GM10248 (cell line): Measurements from ENCODE around the gene ADAMTS18.

Experiments used
- CTCF ChIA-PET: fragments of 300-600 bp; sonication (Branson Sonifier 250); formaldehyde crosslinking; extraction: SDS; loops from one replicate; lab custom pipeline; 2021; ENCODE audit warnings: antibody characterized with exemption; lab: Yijun Ruan, JAX
- POLR2A ChIA-PET: fragments of 350-650 bp; sonication (Branson Sonifier 250); formaldehyde crosslinking; extraction: SDS; loops from one replicate; lab custom pipeline; 2020; ENCODE audit warnings: antibody characterized with exemption; lab: Yijun Ruan, JAX
- DNase-seq: peaks from one replicate; pipeline ENCODE4 v3.0.0; 2012; ENCODE audit errors: extremely low spot score
- TF ChIP-seq, protein P1 (sequence below): IDR thresholded peaks from 2 replicates; pipeline ENCODE4 v1.5.1; 2012; ENCODE audit warnings: mild to moderate bottlenecking, low read depth; ENCODE audit errors: extremely low read depth, missing control alignments, control extremely low read depth

ADAMTS18 gene

GRCh38 chr16:77373726-77374125 lies 61.1 kb downstream of the ADAMTS18 start:
- ChIA-PET CTCF (no interaction called here), POLR2A (no interaction called here)
- no peak for DNase-seq
- TF ChIP-seq, protein P1, sequence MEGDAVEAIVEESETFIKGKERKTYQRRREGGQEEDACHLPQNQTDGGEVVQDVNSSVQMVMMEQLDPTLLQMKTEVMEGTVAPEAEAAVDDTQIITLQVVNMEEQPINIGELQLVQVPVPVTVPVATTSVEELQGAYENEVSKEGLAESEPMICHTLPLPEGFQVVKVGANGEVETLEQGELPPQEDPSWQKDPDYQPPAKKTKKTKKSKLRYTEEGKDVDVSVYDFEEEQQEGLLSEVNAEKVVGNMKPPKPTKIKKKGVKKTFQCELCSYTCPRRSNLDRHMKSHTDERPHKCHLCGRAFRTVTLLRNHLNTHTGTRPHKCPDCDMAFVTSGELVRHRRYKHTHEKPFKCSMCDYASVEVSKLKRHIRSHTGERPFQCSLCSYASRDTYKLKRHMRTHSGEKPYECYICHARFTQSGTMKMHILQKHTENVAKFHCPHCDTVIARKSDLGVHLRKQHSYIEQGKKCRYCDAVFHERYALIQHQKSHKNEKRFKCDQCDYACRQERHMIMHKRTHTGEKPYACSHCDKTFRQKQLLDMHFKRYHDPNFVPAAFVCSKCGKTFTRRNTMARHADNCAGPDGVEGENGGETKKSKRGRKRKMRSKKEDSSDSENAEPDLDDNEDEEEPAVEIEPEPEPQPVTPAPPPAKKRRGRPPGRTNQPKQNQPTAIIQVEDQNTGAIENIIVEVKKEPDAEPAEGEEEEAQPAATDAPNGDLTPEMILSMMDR = no peak

DNA sequence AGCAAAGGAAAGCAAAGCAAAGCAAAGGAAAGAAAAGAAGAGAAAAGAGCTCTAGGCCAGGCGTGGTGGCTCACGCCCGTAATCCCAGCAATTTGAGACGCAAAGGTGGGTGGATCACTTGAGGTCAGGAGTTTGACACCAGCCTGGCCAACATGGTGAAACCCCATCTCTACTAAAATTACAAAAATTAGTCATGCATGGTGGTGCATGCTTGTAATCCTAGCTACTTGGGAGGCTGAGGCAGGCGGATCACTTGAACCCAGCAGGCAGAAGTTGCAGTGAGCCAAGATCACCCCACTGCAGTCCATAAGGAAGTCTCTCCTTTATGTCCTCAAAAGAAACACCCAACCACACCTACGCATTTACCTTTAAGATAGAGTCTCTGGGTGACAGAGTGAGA lies 70.1 kb downstream of the ADAMTS18 start:
- CTCF ChIA-PET = no interaction called here
- POLR2A ChIA-PET = no interaction called here
- DNase-seq = no peak
- TF ChIP-seq, protein P1 = no peak

DNA sequence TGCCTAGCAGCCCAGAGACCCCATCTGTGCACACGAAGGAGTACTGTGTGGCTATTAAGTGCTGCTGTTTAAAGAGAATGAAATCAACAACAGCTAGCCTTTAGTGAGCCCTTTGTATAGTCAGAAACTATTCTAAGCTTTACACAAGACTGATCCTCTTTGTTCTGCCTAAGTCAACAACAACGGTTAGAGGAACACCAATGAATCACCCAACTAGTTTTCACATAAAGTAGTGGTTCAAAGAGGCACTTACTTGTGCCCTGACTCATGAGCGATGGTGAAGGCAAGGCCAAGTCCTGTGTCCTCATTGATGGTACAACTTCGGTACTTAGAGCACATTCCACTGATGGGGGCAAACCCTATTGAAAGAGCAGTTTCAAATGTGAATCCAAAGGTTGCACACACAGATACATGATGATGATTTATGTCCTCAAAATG lies 75.8 kb downstream of the ADAMTS18 start:
- TF ChIP-seq, protein P1 = no peak
- CTCF ChIA-PET = interaction anchor here (1.5 kb wide), 1 partner anchor 12 kb away, joined by 4 read pairs; no protein-coding TSS in a partner anchor
- no peak for DNase-seq
- POLR2A ChIA-PET = no interaction called here

GRCh38 chr16:77353587-77354263 lies 81.1 kb downstream of the ADAMTS18 start:
- TF ChIP-seq, protein P1 = no peak
- ChIA-PET POLR2A (no interaction called here), CTCF (no interaction called here)
- DNase-seq = no peak

DNA sequence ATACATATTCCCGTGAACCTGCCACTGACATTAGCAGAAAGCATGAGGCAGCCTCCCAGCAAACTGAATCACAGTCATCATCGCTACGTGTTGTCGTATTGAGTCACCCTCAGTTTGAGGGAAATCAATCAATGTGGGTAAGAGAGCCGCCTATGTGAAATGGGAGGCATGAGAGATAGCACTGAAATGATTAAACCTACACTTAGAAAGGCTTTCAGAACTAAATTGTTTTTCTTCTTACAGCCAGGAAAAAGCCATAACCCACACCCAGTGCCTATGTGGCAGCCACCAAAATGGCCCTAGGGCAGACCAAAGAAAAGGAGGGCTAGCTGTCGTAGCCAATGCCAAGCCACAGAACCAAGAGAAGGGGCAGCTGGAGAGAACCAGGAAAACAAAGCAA lies 90.5 kb downstream of the ADAMTS18 start:
- ChIA-PET CTCF (no interaction called here), POLR2A (no interaction called here)
- TF ChIP-seq, protein P1 = no peak
- no peak for DNase-seq

GRCh38 chr16:77336637-77337036 lies 98.2 kb downstream of the ADAMTS18 start:
- no peak for DNase-seq
- ChIA-PET CTCF (no interaction called here), POLR2A (no interaction called here)
- TF ChIP-seq, protein P1 = no peak
